GM18909 (cell line): ENCODE results near the gene KIF1B.
A peak's percentile ranks its signal among the peaks of the same experiment; 100 is the strongest.

Experiments used
- ATAC-seq: cut with Tn5 transposase; IDR thresholded peaks from one replicate; pipeline ENCODE4 v1.9.1; 2021; ENCODE audit warnings: mild to moderate bottlenecking; ENCODE audit not compliant: unreplicated experiment, poor library complexity

Gene KIF1B

GRCh38 chr1:10378081-10378841, 167.9 kb downstream of the KIF1B start:
- ATAC-seq: no peak

- ATAC-seq: no peak
Observed at GRCh38 chr1:10379101-10379620, 168.8 kb downstream of the KIF1B start.

- ATAC-seq: no peak
Observed at GRCh38 chr1:10379676-10380075, 169.3 kb downstream of the KIF1B start.

- ATAC-seq: no peak
Observed at GRCh38 chr1:10380594-10381275, 170.4 kb downstream of the KIF1B start.

GRCh38 chr1:10383630-10384029, 173.3 kb downstream of the KIF1B start:
- no peak for ATAC-seq

GRCh38 chr1:10384219-10384618, 173.8 kb downstream of the KIF1B start:
- no peak for ATAC-seq

GRCh38 chr1:10386761-10387676, 176.6 kb downstream of the KIF1B start:
- ATAC-seq: no peak

GRCh38 chr1:10387677-10388386, 177.5 kb downstream of the KIF1B start:
- no peak for ATAC-seq

GRCh38 chr1:10388387-10388715, 178.0 kb downstream of the KIF1B start:
- ATAC-seq: no peak

GRCh38 chr1:10389271-10389973, 179.1 kb downstream of the KIF1B start:
- ATAC-seq: no peak

GRCh38 chr1:10396870-10397269, 186.5 kb downstream of the KIF1B start:
- no peak for ATAC-seq

GRCh38 chr1:10398278-10398733, 187.9 kb downstream of the KIF1B start:
- no peak for ATAC-seq

- peak; percentile 93 for ATAC-seq
Observed at GRCh38 chr1:10398734-10399443, 188.5 kb downstream of the KIF1B start, which contains the start of gene PGD. PGD (plus strand) TSS chr1:10399064; CDS start chr1:10399118, 54 bp downstream.

GRCh38 chr1:10399444-10399941, 189.1 kb downstream of the KIF1B start:
- ATAC-seq: no peak

GRCh38 chr1:10400013-10400412, 189.6 kb downstream of the KIF1B start:
- no peak for ATAC-seq

- no peak for ATAC-seq
Observed at GRCh38 chr1:10401281-10401680, 190.9 kb downstream of the KIF1B start.

GRCh38 chr1:10402729-10403274, 192.4 kb downstream of the KIF1B start:
- ATAC-seq: no peak

- no peak for ATAC-seq
Observed at GRCh38 chr1:10407201-10407600, 196.8 kb downstream of the KIF1B start.
